GM21717 (cell line): ENCODE measurements around the gene DPP10.

Source experiments
- ATAC-seq: cut with Tn5 transposase; IDR thresholded peaks from one replicate; pipeline ENCODE4 v1.9.1; 2021; ENCODE audit warnings: mild to moderate bottlenecking, moderate library complexity; ENCODE audit not compliant: unreplicated experiment

Gene DPP10

DNA sequence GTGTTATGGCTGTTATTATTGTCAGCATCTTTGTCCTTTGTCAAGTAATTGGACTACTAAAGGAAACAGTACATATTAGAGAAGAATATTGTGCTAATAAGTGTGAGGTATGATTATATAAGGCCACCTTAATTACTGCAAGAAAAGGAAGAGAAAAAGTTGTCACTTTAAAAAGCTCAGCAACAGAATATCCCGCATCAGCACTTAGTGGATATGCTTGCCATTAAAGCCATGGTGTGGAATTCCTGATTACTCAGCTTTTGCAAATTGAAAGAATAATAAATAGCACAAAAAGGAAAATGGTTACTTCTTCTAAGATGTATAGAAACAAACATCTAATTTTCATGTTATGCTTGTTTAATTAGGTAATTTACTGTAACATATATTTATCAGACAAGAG lies 347.5 kb downstream of the DPP10 start:
- ATAC-seq, result no peak

DNA sequence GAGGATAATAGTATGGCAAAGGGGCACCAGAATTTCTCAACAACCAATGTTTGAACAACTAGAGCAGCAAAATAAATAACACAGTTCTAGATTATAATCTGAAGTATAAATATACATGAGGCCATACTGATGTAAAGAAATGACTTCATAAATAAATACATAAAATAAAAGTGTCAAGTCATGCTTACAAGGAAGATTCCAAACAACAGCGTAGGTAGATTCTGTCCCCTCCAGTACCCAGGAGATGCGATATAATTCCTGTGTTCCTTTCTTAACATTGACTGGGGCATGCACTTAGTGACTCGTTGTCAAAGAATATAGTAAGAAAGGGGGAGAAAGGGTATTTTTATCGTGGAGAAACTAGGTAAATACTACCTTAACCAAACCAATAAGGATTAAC lies 355.1 kb downstream of the DPP10 start:
- ATAC-seq, result no peak

- ATAC-seq, result no peak
Observed at GRCh38 chr2:114797942-114798341, 355.5 kb downstream of the DPP10 start.

DNA sequence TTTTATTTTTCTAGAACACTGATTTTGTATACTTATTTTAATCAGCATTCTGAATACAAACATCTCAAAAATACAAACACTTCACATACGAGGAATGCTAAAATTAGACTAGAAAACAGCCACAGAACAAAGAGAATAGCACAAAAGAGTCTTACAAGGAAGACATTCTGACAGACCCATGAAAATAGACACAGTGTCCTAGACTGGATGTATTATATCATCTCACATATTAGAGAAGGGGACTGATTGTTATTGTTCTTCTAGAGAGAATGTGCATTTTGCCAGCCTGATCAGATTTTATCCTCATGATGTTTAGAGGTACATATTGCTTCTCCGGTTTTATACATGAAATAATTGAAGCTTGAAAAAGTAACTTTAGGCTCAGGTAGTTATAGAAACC lies 357.9 kb downstream of the DPP10 start:
- no peak for ATAC-seq

DNA sequence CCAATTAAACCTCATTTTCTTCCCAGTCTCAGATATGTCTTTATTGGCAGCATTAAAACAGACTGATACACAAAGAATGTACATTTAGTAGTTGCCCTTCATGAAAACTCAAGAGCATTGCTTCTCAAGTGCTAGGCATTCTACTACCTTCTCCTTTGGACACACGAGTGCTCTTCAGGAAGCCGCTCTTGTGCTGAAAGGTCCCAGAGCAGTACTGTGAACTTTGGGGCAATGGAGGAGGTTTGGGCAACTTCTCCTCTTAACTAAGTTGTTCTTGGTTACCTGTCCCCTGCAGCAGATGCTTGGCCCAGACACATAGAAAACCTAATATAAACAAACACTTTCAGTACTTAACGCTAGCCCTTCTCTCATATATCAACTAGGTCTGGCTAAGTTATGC lies 362.8 kb downstream of the DPP10 start:
- ATAC-seq, result no peak

- ATAC-seq, result no peak
Observed at GRCh38 chr2:114810092-114810491, 367.7 kb downstream of the DPP10 start.

GRCh38 chr2:114812261-114812660 lies 369.8 kb downstream of the DPP10 start:
- no peak for ATAC-seq

GRCh38 chr2:114814355-114814754 lies 371.9 kb downstream of the DPP10 start:
- ATAC-seq, result no peak

DNA sequence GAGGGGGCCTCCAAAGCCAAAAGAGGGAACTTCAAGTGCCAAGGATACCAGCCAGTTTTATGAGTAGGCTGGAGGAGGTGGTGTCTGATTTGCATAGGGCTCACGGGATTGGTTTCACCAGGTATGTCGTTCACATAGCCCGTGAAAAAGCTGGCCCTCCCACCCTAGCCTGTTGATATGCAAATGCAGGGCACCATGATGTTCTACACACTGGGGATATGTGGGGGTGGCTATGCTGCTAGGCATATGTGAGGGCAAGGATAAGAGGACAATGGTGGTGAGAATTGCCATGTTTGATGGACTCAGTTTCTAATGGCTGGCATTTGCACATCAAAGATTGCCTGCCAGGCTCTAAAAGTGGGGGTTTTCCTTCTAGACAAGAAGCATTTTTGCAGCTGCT lies 378.6 kb downstream of the DPP10 start:
- no peak for ATAC-seq

- ATAC-seq, result no peak
Observed at GRCh38 chr2:114843963-114844362, 401.5 kb downstream of the DPP10 start.

- no peak for ATAC-seq
Observed at GRCh38 chr2:114857196-114857595, 414.8 kb downstream of the DPP10 start.

- ATAC-seq, result no peak
Observed at GRCh38 chr2:114859726-114860510, 417.5 kb downstream of the DPP10 start.

GRCh38 chr2:114862243-114862642 lies 419.8 kb downstream of the DPP10 start:
- no peak for ATAC-seq

GRCh38 chr2:114864901-114865300 lies 422.5 kb downstream of the DPP10 start:
- no peak for ATAC-seq

DNA sequence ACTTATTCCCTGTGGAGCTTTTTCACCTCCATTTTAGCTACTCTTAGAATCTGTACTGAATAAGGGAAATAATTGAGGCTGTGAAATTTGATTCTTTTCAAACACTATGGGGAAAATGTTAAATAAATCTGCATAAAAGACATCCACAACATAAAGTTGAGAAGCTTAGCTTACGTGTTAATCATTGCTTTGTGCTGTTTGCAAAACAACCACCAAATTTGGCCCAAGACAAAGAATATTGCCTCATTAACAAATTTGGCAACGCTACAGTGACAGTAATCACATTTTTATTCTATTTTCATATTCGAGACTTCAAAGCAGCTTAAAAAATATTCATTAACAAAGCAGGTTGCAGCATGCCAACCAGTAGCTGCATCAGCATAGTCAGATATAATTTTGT lies 437.6 kb downstream of the DPP10 start:
- ATAC-seq, result no peak

DNA sequence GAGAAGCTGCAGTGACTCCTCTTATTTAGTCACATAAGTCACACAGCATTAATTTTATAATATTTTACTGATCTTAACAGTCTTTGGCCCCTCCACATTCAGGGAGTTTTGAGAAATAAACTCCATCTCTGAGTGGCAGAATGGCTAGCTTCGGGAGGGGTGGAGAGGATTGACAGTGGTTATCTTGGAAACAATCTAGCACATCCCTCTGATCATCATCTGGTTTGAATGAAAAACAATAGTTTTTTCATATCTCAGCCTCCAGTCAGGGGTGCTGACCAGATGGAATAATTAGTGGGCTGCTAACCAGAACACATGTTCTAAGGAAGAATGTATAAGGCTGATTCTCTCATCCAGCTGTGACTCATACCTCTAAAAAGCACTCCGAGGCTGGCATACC lies 477.5 kb downstream of the DPP10 start:
- no peak for ATAC-seq

DNA sequence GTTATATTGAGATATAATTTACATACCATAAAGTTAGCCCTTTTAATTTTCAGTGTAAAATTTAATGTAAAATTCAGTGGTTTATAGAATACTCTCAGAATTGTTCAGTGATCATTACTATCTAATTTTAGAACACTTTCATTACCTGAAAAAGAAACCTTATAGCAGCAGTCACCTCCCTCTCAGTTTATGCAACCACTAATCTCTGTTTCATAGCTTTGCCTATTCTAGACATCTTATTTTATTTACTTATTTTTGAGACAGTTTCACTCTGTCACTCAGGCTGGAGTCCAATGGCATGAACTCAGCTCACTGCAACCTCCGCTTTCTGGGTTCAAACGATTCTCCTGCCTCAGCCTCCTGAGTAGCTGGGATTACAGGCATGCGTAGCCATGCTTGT lies 479.6 kb downstream of the DPP10 start:
- no peak for ATAC-seq

GRCh38 chr2:114925296-114926255 lies 483.1 kb downstream of the DPP10 start:
- ATAC-seq, result no peak

- no peak for ATAC-seq
Observed at GRCh38 chr2:114926303-114926702, 483.9 kb downstream of the DPP10 start.

- no peak for ATAC-seq
Observed at GRCh38 chr2:114929225-114929624, 486.8 kb downstream of the DPP10 start.

DNA sequence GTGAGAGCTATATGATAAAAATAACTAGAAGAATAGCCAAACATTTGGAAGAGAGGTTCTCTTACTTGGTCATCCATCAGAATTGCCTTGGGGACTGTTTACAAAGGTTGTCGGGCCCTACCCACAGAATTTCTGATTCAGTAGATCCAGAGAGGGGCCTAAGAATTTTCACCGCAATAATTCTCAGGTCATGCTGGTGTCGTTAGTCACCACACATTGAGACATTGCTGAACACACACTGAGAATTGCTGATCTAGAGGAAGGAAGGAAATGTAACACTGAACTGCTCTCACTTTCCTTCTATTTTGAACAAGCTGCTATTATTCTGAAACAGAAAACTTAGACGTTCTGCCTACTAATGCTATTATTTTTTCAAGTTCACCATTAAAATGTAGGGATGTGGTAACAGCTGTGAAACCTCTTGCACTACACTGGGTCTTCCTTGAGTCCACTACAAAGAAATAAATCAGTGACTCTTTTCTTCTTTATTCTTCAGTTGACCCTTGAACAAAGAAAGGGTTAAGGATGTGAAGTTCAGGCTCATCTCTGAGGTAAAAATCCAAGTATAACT lies 491.3 kb downstream of the DPP10 start:
- ATAC-seq, result no peak

GRCh38 chr2:114935031-114935430 lies 492.6 kb downstream of the DPP10 start:
- no peak for ATAC-seq
